PC-3 (cell line): ENCODE measurements around the gene SGPL1. TPM values are rescaled to one million over a fixed set of nuclear protein-coding genes. Genes with fewer than 3 reads are reported as not detected.

Experiments
- ATAC-seq: fragments of 200-7000 bp; cut with Tn5 transposase; 2 replicates; pipeline ENCODE4 v1.9.1; 2020; ENCODE audit warnings: mild to moderate bottlenecking, moderate library complexity
- BruUV-seq: library from RNA; stranded (reverse); fragments of 400-500 nt; replicated peaks from 2 replicates; lab custom pipeline; 2021; lab: Mats Ljungman, UMichigan
- CTCF ChIA-PET: fragments of 300-600 bp; sonication (Branson Sonifier 250); formaldehyde crosslinking; loops from one replicate; lab custom pipeline; 2022; ENCODE audit warnings: antibody characterized with exemption; lab: Charles Lee
- POLR2A ChIA-PET: fragments of 300-600 bp; sonication (Branson Sonifier 250); formaldehyde crosslinking; loops from one replicate; lab custom pipeline; 2022; ENCODE audit warnings: antibody characterized with exemption; ENCODE audit not compliant: unreplicated experiment; lab: Charles Lee
- DNase-seq: peaks from one replicate; pipeline ENCODE4 v3.0.0-alpha.2; 2015
- H2AFZ ChIP-seq: fragments of 300-600 bp; sonication (generic); 2 replicates; pipeline ENCODE4 v1.6.0; 2016; ENCODE audit warnings: antibody characterized with exemption, low read length
- H3F3A ChIP-seq: fragments of 300-600 bp; sonication (generic); one replicate; pipeline ENCODE4 v1.6.0; 2017; ENCODE audit warnings: antibody characterized with exemption, low read length, control low read depth, mild to moderate bottlenecking; ENCODE audit not compliant: unreplicated experiment
- H3K27ac ChIP-seq: fragments of 300-600 bp; sonication (generic); 2 replicates; pipeline ENCODE4 v1.5.1; 2016; ENCODE audit warnings: mild to moderate bottlenecking, low read length
- H3K27me3 ChIP-seq: fragments of 300-600 bp; sonication (generic); 2 replicates; pipeline ENCODE4 v1.6.1; 2016; ENCODE audit warnings: low read length, mixed read lengths
- H3K36me3 ChIP-seq: fragments of 300-600 bp; sonication (generic); 2 replicates; pipeline ENCODE4 v1.6.1; 2016; ENCODE audit warnings: low read depth, mixed run types, low read length, mixed read lengths
- H3K4me1 ChIP-seq: fragments of 300-600 bp; sonication (generic); 2 replicates; pipeline ENCODE4 v1.5.1; 2016; ENCODE audit warnings: low read length; ENCODE audit not compliant: insufficient read depth
- H3K4me2 ChIP-seq: fragments of 300-600 bp; sonication (generic); 2 replicates; pipeline ENCODE4 v1.6.0; 2016; ENCODE audit warnings: low read length
- H3K4me3 ChIP-seq: fragments of 300-600 bp; sonication (generic); 2 replicates; pipeline ENCODE4 v1.5.1; 2016; ENCODE audit warnings: mild to moderate bottlenecking, low read length, mixed read lengths
- H3K79me2 ChIP-seq: fragments of 300-600 bp; sonication (generic); 2 replicates; pipeline ENCODE4 v1.6.1; 2017; ENCODE audit warnings: low read length, mixed read lengths
- H3K9ac ChIP-seq: fragments of 300-600 bp; sonication (generic); 2 replicates; pipeline ENCODE4 v1.6.0; 2016; ENCODE audit warnings: mild to moderate bottlenecking, low read length
- H3K9me2 ChIP-seq: fragments of 300-600 bp; sonication (generic); replicated peaks from 2 replicates; pipeline ENCODE4 v1.6.1; 2016; ENCODE audit warnings: mixed run types, low read length, mixed read lengths
- H3K9me3 ChIP-seq: fragments of 300-600 bp; sonication (generic); 2 replicates; pipeline ENCODE4 v1.6.1; 2016; ENCODE audit warnings: low read length, mixed read lengths
- H4K20me1 ChIP-seq: fragments of 300-600 bp; sonication (generic); 2 replicates; pipeline ENCODE4 v1.6.1; 2016; ENCODE audit warnings: low read length, mixed read lengths
- EZH2 ChIP-seq: fragments of 300-600 bp; sonication (generic); IDR thresholded peaks from one replicate; pipeline ENCODE4 v1.6.1; 2017; ENCODE audit warnings: antibody characterized with exemption, mild to moderate bottlenecking, low read length; ENCODE audit not compliant: unreplicated experiment
- EZH2phosphoT487 ChIP-seq: fragments of 300-600 bp; sonication (generic); IDR thresholded peaks from 2 replicates; pipeline ENCODE4 v1.6.1; 2018; ENCODE audit warnings: mild to moderate bottlenecking, antibody characterized with exemption, low read length, borderline replicate concordance
- intact Hi-C: fragments of 100-400 bp; cut with micrococcal nuclease; formaldehyde crosslinking; loops from 2 replicates; pipeline ENCODE4 v1.9.0; 2023
- total RNA-seq: library from RNA; depleted of rRNA; stranded (reverse); fragments of >200 nt; gene quantifications from 2 replicates; pipeline ENCODE4 v1.2.3, GENCODE V29; 2014
- TF ChIP-seq, protein P1 (sequence below): fragments of 300-600 bp; sonication (generic); conservative IDR thresholded peaks from 2 replicates; pipeline ENCODE4 v1.5.1; 2017; ENCODE audit warnings: antibody characterized with exemption, low read depth, mild to moderate bottlenecking, low read length

Gene SGPL1
- total RNA-seq, 1 experiment from 2014 or later = 77.6 TPM

DNA sequence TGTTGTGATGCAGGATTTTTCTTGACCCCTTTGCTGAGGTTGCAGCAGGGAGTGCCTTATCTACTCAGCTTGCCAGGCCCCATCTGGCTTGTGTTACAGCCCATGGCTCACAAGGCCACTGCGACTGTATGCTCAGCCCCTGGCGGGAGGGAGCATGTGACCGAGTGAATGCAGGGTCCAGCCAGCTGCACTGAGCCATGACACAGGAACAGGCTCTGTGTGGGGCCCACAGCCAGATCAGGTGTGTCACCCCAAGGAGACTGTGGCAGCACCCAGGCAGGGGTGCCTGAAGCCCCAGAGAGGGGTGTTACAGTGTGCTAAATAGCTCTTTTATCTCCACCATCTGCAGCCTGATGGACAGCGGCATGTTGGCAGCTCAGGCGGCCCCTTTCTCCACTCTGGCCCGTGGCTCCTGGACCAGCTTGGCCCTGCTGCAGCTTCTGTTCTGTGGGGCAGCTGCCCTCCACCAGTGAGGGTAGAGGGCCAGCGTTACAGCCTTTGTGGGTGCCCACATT is 75.2 kb downstream of the SGPL1 start:
- no peak overlapping the region for H2AFZ ChIP-seq

GRCh38 chr10:70891627-70892026 is 75.9 kb downstream of the SGPL1 start:
- Histone ChIP-seq H3K4me1 (peaks cover 30% of the 10 kb centered on the region), H3K36me3 (no peaks in the 10 kb centered on the region), H3K9ac (no peak overlapping the region), H3K4me2 (no peak overlapping the region), H3K79me2 (peaks cover 26% of the 10 kb centered on the region), H3K9me3 (no peaks in the 10 kb centered on the region), H2AFZ (no peak overlapping the region), H3K27me3 (no peaks in the 10 kb centered on the region), H3K27ac (no peak overlapping the region), H3F3A (no peaks in the 10 kb centered on the region), H4K20me1 (peaks cover 2% of the 10 kb centered on the region; the same call in 1 of the 2 replicates), H3K9me2 (no peaks in the 10 kb centered on the region), H3K4me3 (no peak overlapping the region)
- BruUV-seq = no TSS peak
- ChIA-PET CTCF (no interaction called here), POLR2A (no interaction called here)
- no peak for TF ChIP-seq EZH2
- TF ChIP-seq, protein P1, sequence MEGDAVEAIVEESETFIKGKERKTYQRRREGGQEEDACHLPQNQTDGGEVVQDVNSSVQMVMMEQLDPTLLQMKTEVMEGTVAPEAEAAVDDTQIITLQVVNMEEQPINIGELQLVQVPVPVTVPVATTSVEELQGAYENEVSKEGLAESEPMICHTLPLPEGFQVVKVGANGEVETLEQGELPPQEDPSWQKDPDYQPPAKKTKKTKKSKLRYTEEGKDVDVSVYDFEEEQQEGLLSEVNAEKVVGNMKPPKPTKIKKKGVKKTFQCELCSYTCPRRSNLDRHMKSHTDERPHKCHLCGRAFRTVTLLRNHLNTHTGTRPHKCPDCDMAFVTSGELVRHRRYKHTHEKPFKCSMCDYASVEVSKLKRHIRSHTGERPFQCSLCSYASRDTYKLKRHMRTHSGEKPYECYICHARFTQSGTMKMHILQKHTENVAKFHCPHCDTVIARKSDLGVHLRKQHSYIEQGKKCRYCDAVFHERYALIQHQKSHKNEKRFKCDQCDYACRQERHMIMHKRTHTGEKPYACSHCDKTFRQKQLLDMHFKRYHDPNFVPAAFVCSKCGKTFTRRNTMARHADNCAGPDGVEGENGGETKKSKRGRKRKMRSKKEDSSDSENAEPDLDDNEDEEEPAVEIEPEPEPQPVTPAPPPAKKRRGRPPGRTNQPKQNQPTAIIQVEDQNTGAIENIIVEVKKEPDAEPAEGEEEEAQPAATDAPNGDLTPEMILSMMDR = no peak
- no peak for TF ChIP-seq EZH2phosphoT487
- DNase-seq (peak; percentile 23), ATAC-seq (no peak)
- intact Hi-C loops = no loop called here

More for the DNA sequence above, 75.2 kb downstream of the SGPL1 start:
- Histone ChIP-seq H3K27me3 (no peaks in the 10 kb centered on the region), H3K36me3 (no peaks in the 10 kb centered on the region), H3K9ac (no peak overlapping the region), H3K9me2 (no peaks in the 10 kb centered on the region), H3K9me3 (no peaks in the 10 kb centered on the region), H3K4me3 (no peak overlapping the region), H3K4me2 (no peak overlapping the region), H4K20me1 (peaks cover 5% of the 10 kb centered on the region; the same call in 1 of the 2 replicates), H3F3A (no peaks in the 10 kb centered on the region), H3K4me1 (peaks cover 31% of the 10 kb centered on the region), H3K79me2 (peaks cover 33% of the 10 kb centered on the region), H3K27ac (no peak overlapping the region)
- intact Hi-C loops = no loop called here
- ChIA-PET POLR2A (no interaction called here), CTCF (no interaction called here)
- ATAC-seq = no peak
- TF ChIP-seq EZH2 (no peak), EZH2phosphoT487 (no peak)
- TF ChIP-seq, protein P1 = no peak
- no TSS peak for BruUV-seq
- no peak for DNase-seq

DNA sequence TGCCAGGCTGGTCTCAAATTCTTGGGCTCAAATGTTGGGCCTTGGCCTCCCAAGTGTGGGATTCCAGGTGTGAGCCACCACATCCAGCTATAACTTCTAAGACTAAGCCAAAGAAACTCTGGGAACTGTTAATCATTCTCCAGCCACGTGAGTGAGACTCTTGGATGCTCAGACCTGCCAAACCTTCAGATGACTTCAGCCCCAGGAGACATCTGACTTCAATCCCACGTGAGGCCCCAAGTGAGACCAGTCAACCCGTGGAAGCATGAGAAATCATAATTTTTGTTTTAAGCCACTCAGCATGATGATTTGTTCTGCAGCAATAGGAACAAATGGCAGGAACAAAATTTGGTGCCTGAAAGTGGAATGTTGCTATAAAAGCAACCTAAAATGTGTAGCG is 76.9 kb downstream of the SGPL1 start:
- ATAC-seq (no peak), DNase-seq (no peak)
- no peak overlapping the region for H3K27ac ChIP-seq
- no peaks in the 10 kb centered on the region for H3K36me3 ChIP-seq
- peaks cover 20% of the 10 kb centered on the region for H3K4me1 ChIP-seq
- intact Hi-C loops = no loop called here
- no peak overlapping the region for H3K4me2 ChIP-seq
- TF ChIP-seq, protein P1 = no peak
- TF ChIP-seq EZH2phosphoT487 (no peak), EZH2 (no peak)
- H3F3A ChIP-seq = no peaks in the 10 kb centered on the region
- CTCF ChIA-PET = no interaction called here
- no peaks in the 10 kb centered on the region for H3K27me3 ChIP-seq
- no peak overlapping the region for H3K4me3 ChIP-seq
- no peaks in the 10 kb centered on the region for H3K9me3 ChIP-seq
- POLR2A ChIA-PET = no interaction called here
- H4K20me1 ChIP-seq = no peaks in the 10 kb centered on the region
- no TSS peak for BruUV-seq
- no peak overlapping the region for H3K9ac ChIP-seq
- no peaks in the 10 kb centered on the region for H3K9me2 ChIP-seq
- H3K79me2 ChIP-seq = peaks cover 16% of the 10 kb centered on the region
- no peak overlapping the region for H2AFZ ChIP-seq
